PC-9 (cell line): ENCODE results near the gene IGFBP6. TPM values are rescaled to one million over a fixed set of nuclear protein-coding genes. Genes with fewer than 3 reads are reported as not detected.

ENCODE experiments used
- BruUV-seq: library from RNA; stranded (reverse); fragments of 400-500 nt; replicated peaks from 2 replicates; lab custom pipeline; 2021; lab: Mats Ljungman, UMichigan
- CTCF ChIA-PET: fragments of 300-600 bp; sonication (Branson Sonifier 250); formaldehyde crosslinking; loops from one replicate; lab custom pipeline; 2022; ENCODE audit warnings: antibody characterized with exemption; lab: Charles Lee
- POLR2A ChIA-PET: fragments of 300-600 bp; sonication (Branson Sonifier 250); formaldehyde crosslinking; loops from one replicate; lab custom pipeline; 2022; ENCODE audit warnings: antibody characterized with exemption; ENCODE audit not compliant: unreplicated experiment; lab: Charles Lee
- DNase-seq, 2 experiments: peaks; one replicate each; pipeline versions ENCODE4 v3.0.0 to v3.0.0-alpha.2; 2015 to 2022; ENCODE audit warnings: mixed read lengths in 1 of 2
- H2AFZ ChIP-seq: fragments of 200-600 bp; sonication (generic); 2 replicates; pipeline ENCODE4 v1.8.1; 2017; ENCODE audit warnings: antibody characterized with exemption
- H3F3A ChIP-seq: fragments of 200-600 bp; sonication (generic); 2 replicates; pipeline ENCODE4 v1.8.1; 2017; ENCODE audit warnings: antibody characterized with exemption, mild to moderate bottlenecking, low read depth; ENCODE audit not compliant: insufficient read depth
- H3K27ac ChIP-seq: fragments of 200-600 bp; sonication (generic); 2 replicates; pipeline ENCODE4 v1.6.1; 2016; ENCODE audit warnings: mixed run types
- H3K27me3 ChIP-seq: fragments of 200-600 bp; sonication (generic); 2 replicates; pipeline ENCODE4 v1.6.1; 2016; ENCODE audit warnings: low read depth, mixed run types; ENCODE audit not compliant: insufficient read depth
- H3K36me3 ChIP-seq: fragments of 200-600 bp; sonication (generic); 2 replicates; pipeline ENCODE4 v1.6.1; 2016; ENCODE audit warnings: low read depth, mixed run types
- H3K4me1 ChIP-seq: fragments of 200-600 bp; sonication (generic); replicated peaks from 2 replicates; pipeline ENCODE4 v1.6.1; 2016; ENCODE audit warnings: mixed run types; ENCODE audit not compliant: insufficient read depth
- H3K4me2 ChIP-seq: fragments of 200-600 bp; sonication (generic); 2 replicates; pipeline ENCODE4 v1.6.1; 2017; ENCODE audit warnings: mixed run types
- H3K4me3 ChIP-seq: fragments of 200-600 bp; sonication (generic); 2 replicates; pipeline ENCODE4 v1.6.1; 2016; ENCODE audit warnings: mixed run types
- H3K79me2 ChIP-seq: fragments of 200-600 bp; sonication (generic); 2 replicates; pipeline ENCODE4 v1.6.1; 2017; ENCODE audit warnings: low read depth, mixed run types
- H3K9me2 ChIP-seq: fragments of 200-600 bp; sonication (generic); 2 replicates; pipeline ENCODE4 v1.8.1; 2017; ENCODE audit warnings: mild to moderate bottlenecking; ENCODE audit not compliant: insufficient read depth
- H3K9me3 ChIP-seq: fragments of 200-600 bp; sonication (generic); 2 replicates; pipeline ENCODE4 v1.8.1; 2016; ENCODE audit warnings: low read depth; ENCODE audit not compliant: insufficient read depth
- H4K20me1 ChIP-seq: fragments of 200-600 bp; sonication (generic); 2 replicates; pipeline ENCODE4 v1.8.1; 2017; ENCODE audit not compliant: insufficient read depth
- EZH2 ChIP-seq: fragments of 200-600 bp; sonication (generic); IDR thresholded peaks from 2 replicates; pipeline ENCODE4 v1.8.0; 2017; ENCODE audit warnings: antibody characterized with exemption, low read depth
- intact Hi-C: fragments of 100-400 bp; cut with micrococcal nuclease; formaldehyde crosslinking; loops from one replicate; pipeline ENCODE4 v1.10.0; 2022; ENCODE audit not compliant: unreplicated experiment
- microRNA-seq: library from miRNA; unstranded; fragments of <30 nt; microRNA quantifications from one replicate; pipeline ENCODE4 v1.2.0, GENCODE V29; 2021; ENCODE audit warnings: borderline number of aligned reads, borderline replicate concordance
- total RNA-seq: library from RNA; stranded (reverse); gene quantifications from 2 replicates; pipeline ENCODE4 v1.2.3, GENCODE V29; 2021
- TF ChIP-seq, protein P1 (sequence below): fragments of 200-600 bp; sonication (generic); conservative IDR thresholded peaks from 2 replicates; pipeline ENCODE4 v1.6.1; 2017; ENCODE audit warnings: mixed run types, antibody characterized with exemption, mild to moderate bottlenecking, moderate library complexity

Gene IGFBP6
- total RNA-seq, 1 experiment from 2014 or later: 290 TPM

DNA sequence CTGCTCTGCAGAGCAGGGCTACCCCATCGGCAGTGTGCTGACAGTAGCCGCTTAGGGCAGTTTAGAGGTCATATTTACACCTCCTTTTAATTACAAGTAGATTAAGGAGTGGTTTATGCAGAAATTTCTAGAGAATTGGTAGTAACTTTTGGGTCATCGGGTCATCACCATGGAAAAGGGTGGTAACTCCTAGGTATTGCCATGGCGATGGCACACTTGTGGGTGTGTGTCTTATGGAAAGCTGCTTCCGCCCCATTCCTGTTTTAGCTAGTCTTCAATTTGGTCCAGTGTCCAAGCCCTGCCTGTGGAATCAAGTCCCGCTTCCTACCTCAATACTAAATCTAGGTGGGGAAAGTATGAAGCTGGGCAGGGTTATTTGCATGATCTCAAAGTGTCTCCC lies 53.6 kb downstream of the IGFBP6 start:
- intact Hi-C loops: no loop called here
- Histone ChIP-seq H3K27me3 (no peaks in the 10 kb centered on the region), H3F3A (peaks cover 12% of the 10 kb centered on the region; the same call in 1 of the 2 replicates), H3K36me3 (no peaks in the 10 kb centered on the region), H3K27ac (no peak overlapping the region), H3K9me3 (no peaks in the 10 kb centered on the region), H3K79me2 (no peaks in the 10 kb centered on the region), H3K4me1 (no peaks in the 10 kb centered on the region), H2AFZ (no peak overlapping the region), H3K4me2 (no peak overlapping the region), H3K9me2 (no peaks in the 10 kb centered on the region), H3K4me3 (no peak overlapping the region), H4K20me1 (no peaks in the 10 kb centered on the region)
- CTCF ChIA-PET: no interaction called here
- TF ChIP-seq EZH2: no peak
- TF ChIP-seq, protein P1, sequence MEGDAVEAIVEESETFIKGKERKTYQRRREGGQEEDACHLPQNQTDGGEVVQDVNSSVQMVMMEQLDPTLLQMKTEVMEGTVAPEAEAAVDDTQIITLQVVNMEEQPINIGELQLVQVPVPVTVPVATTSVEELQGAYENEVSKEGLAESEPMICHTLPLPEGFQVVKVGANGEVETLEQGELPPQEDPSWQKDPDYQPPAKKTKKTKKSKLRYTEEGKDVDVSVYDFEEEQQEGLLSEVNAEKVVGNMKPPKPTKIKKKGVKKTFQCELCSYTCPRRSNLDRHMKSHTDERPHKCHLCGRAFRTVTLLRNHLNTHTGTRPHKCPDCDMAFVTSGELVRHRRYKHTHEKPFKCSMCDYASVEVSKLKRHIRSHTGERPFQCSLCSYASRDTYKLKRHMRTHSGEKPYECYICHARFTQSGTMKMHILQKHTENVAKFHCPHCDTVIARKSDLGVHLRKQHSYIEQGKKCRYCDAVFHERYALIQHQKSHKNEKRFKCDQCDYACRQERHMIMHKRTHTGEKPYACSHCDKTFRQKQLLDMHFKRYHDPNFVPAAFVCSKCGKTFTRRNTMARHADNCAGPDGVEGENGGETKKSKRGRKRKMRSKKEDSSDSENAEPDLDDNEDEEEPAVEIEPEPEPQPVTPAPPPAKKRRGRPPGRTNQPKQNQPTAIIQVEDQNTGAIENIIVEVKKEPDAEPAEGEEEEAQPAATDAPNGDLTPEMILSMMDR: no peak
- DNase-seq: no peak
- POLR2A ChIA-PET: no interaction called here
- BruUV-seq: no TSS peak

Small RNA genes lying within 50 kb of the gene (microRNA-seq; reads per million reads assigned to microRNA genes)
- gene MIR6757: not detected

Other genes with a start within 250 kb of the IGFBP6 start
- 1.5 and 1.7 TPM in 2 replicates for gene KRT78, start 248.7 kb upstream of the IGFBP6 start, total RNA-seq
- 2,689 and 2,962 TPM in 2 replicates for gene KRT8, start 192.6 kb upstream of the IGFBP6 start, total RNA-seq
- gene KRT18, start 148.5 kb upstream of the IGFBP6 start, total RNA-seq: 2,869 and 2,977 TPM in 2 replicates
- gene EIF4B, start 91.2 kb upstream of the IGFBP6 start, total RNA-seq: 531 and 615 TPM in 2 replicates
- gene TNS2, start 47.6 kb upstream of the IGFBP6 start, total RNA-seq: 8.5 and 11.5 TPM in 2 replicates
- gene SPRYD3, start 18.3 kb upstream of the IGFBP6 start, total RNA-seq: 15.2 and 17.2 TPM in 2 replicates
- 0.70 and 0.79 TPM in 2 replicates for gene SOAT2, start 5.8 kb downstream of the IGFBP6 start, total RNA-seq
- 48.3 and 65.8 TPM in 2 replicates for gene ZNF740, start 83.1 kb downstream of the IGFBP6 start, total RNA-seq
- 33.1 and 49.0 TPM in 2 replicates for gene CSAD, start 83.3 kb downstream of the IGFBP6 start, total RNA-seq
- 2.4 and 3.3 TPM in 2 replicates for gene ITGB7, start 109.6 kb downstream of the IGFBP6 start, total RNA-seq
- gene RARG, start 134.5 kb downstream of the IGFBP6 start, total RNA-seq: 118 and 124 TPM in 2 replicates
- 37.4 and 42.0 TPM in 2 replicates for gene ESPL1, start 170.6 kb downstream of the IGFBP6 start, total RNA-seq
- 291 and 303 TPM in 2 replicates for gene PFDN5, start 197.9 kb downstream of the IGFBP6 start, total RNA-seq
- gene MYG1, start 202.0 kb downstream of the IGFBP6 start, total RNA-seq: 67.2 and 82.5 TPM in 2 replicates
- gene AAAS, start 223.9 kb downstream of the IGFBP6 start, total RNA-seq: 53.4 and 67.3 TPM in 2 replicates
- gene SP7, start 238.7 kb downstream of the IGFBP6 start, total RNA-seq: not detected in 2 replicates